Liver (tissue), 9 donors: ENCODE results near the gene ABCB6. TPM values are rescaled to one million over a fixed set of nuclear protein-coding genes. Genes with fewer than 3 reads are reported as not detected.

Experiments
- DNase-seq: peaks from one replicate; pipeline ENCODE4 v3.0.0-alpha.2; 2017; ENCODE audit warnings: low spot score
- H3K27ac ChIP-seq, 2 donors: one replicate each; pipeline ENCODE4 v1.7.0; 2013; ENCODE audit warnings: inconsistent platforms in 2 of 2, low read length in 2 of 2, control low read depth in 1 of 2, low read depth in 1 of 2, mild to moderate bottlenecking in 1 of 2
- H3K27me3 ChIP-seq, 4 donors: one replicate each; pipeline versions ENCODE4 v1.6.1 to v1.7.0; 2013; ENCODE audit warnings: low read length in 3 of 4, inconsistent platforms in 1 of 4, mild to moderate bottlenecking in 1 of 4, moderate library complexity in 1 of 4; ENCODE audit not compliant: control insufficient read depth in 4 of 4, insufficient read depth in 4 of 4
- H3K36me3 ChIP-seq, 4 donors: one replicate each; pipeline versions ENCODE4 v1.6.1 to v1.7.0; 2013; ENCODE audit warnings: low read length in 3 of 4, mild to moderate bottlenecking in 3 of 4, low read depth in 1 of 4, moderate library complexity in 1 of 4; ENCODE audit not compliant: control insufficient read depth in 4 of 4, insufficient read depth in 3 of 4
- H3K4me1 ChIP-seq, 4 donors: one replicate each; pipeline versions ENCODE4 v1.6.1 to v1.7.0; 2013; ENCODE audit warnings: low read length in 3 of 4, mild to moderate bottlenecking in 3 of 4, moderate library complexity in 1 of 4; ENCODE audit not compliant: control insufficient read depth in 4 of 4, insufficient read depth in 4 of 4
- H3K4me3 ChIP-seq, 3 donors: one replicate each; pipeline versions ENCODE4 v1.6.1 to v1.7.0; 2013; ENCODE audit warnings: low read length in 3 of 3, control low read depth in 1 of 3, low read depth in 1 of 3, mild to moderate bottlenecking in 1 of 3
- H3K9ac ChIP-seq, 2 donors: one replicate each; pipeline ENCODE4 v1.7.0; 2013; ENCODE audit warnings: low read length in 2 of 2, mild to moderate bottlenecking in 2 of 2, moderate library complexity in 2 of 2, control low read depth in 1 of 2, low read depth in 1 of 2
- H3K9me3 ChIP-seq, 4 donors: one replicate each; pipeline versions ENCODE4 v1.6.1 to v1.7.0; 2013; ENCODE audit warnings: low read length in 3 of 4; ENCODE audit not compliant: control insufficient read depth in 4 of 4
- CTCF ChIP-seq: fragments of 150-350 bp; IDR thresholded peaks from 2 replicates; pipeline ENCODE4 v1.5.1; 2017; ENCODE audit warnings: improper control_type of control experiment, low read depth, low read length; ENCODE audit not compliant: missing input control
- EGR1 ChIP-seq, 2 donors: IDR thresholded peaks; 2 replicates each; pipeline ENCODE4 v1.6.1; 2016 to 2018; ENCODE audit warnings: antibody characterized with exemption in 2 of 2, low read depth in 2 of 2
- FOXA1 ChIP-seq: IDR thresholded peaks from 2 replicates; pipeline ENCODE4 v1.6.1; 2016; ENCODE audit warnings: antibody characterized with exemption
- FOXA2 ChIP-seq: IDR thresholded peaks from 2 replicates; pipeline ENCODE4 v1.6.1; 2016; ENCODE audit warnings: antibody characterized with exemption
- HNF4A ChIP-seq, 2 donors: conservative IDR thresholded peaks; 2 replicates each; pipeline ENCODE4 v1.6.1; 2016; ENCODE audit warnings: antibody characterized with exemption in 2 of 2, mild to moderate bottlenecking in 2 of 2
- HNF4G ChIP-seq: IDR thresholded peaks from 2 replicates; pipeline ENCODE4 v1.6.1; 2016; ENCODE audit warnings: antibody characterized with exemption
- NR2F2 ChIP-seq: IDR thresholded peaks from 2 replicates; pipeline ENCODE4 v1.6.1; 2016; ENCODE audit warnings: antibody characterized with exemption
- RAD21 ChIP-seq, 2 donors: IDR thresholded peaks; 2 replicates each; pipeline ENCODE4 v1.6.1; 2016; ENCODE audit warnings: antibody characterized with exemption in 2 of 2, mild to moderate bottlenecking in 2 of 2
- REST ChIP-seq: IDR thresholded peaks from 2 replicates; pipeline ENCODE4 v1.6.1; 2016; ENCODE audit warnings: antibody characterized with exemption, mild to moderate bottlenecking
- SP1 ChIP-seq: IDR thresholded peaks from 2 replicates; pipeline ENCODE4 v1.6.1; 2018; ENCODE audit warnings: antibody characterized with exemption, mild to moderate bottlenecking
- TAF1 ChIP-seq: conservative IDR thresholded peaks from 2 replicates; pipeline ENCODE4 v1.6.1; 2016; ENCODE audit warnings: antibody characterized with exemption, mild to moderate bottlenecking
- YY1 ChIP-seq: IDR thresholded peaks from 2 replicates; pipeline ENCODE4 v1.6.1; 2016; ENCODE audit warnings: antibody characterized with exemption, mild to moderate bottlenecking
- WGBS: extraction: QIAGEN DNeasy Blood & Tissue Kit; methylation state at CpG from one replicate; pipeline ENCODE4 v1.1.7; 2013; 5-methylcytosine and 5-hydroxymethylcytosine counted together
- polyA plus RNA-seq, 2 donors: library from polyadenylated mRNA; stranded (reverse) in 1 of 2; unstranded in 1 of 2; fragments of 200-250 nt in 1 of 2; fragments of >200 nt in 1 of 2; fragmentation: Nextera tagmentation in 1 of 2; extraction: Ambion mirVana in 1 of 2; gene quantifications; one replicate each; pipeline versions ENCODE4 v1.2.1 to v1.2.3, GENCODE V29; 2013 to 2015
- total RNA-seq, 2 donors: library from RNA; depleted of rRNA; stranded (reverse); fragments of >200 nt; gene quantifications; one replicate each; pipeline ENCODE4 v1.2.3, GENCODE V29; 2014
- TF ChIP-seq, protein P1 (sequence below): IDR thresholded peaks from 2 replicates; pipeline ENCODE4 v1.6.1; 2016; ENCODE audit warnings: antibody characterized with exemption
- donor health status: healthy.
- donor health status: healthy.
- donor health status: healthy.
- donor health status: healthy.
- donor health status: healthy.

The ABCB6 gene
- total and polyA plus RNA-seq, 4 donors, result 19.0 to 96.1 (median 47.8) TPM

- WGBS, result 73% methylated on average over 6 of the region's 6 CpGs
- no peaks in the 10 kb centered on the region for H3K27me3 ChIP-seq
- H3K36me3 ChIP-seq, result peaks cover 0 to 16% (median 13%) of the 10 kb centered on the region in 4 donors
- no peak overlapping the region for H3K4me3 ChIP-seq
- peaks cover 4 to 21% (median 13%) of the 10 kb centered on the region in 4 donors for H3K4me1 ChIP-seq
- H3K9me3 ChIP-seq, result no peaks in the 10 kb centered on the region
- TF ChIP-seq EGR1 (IDR thresholded peaks at IDR 0.05; ENCODE audit: low read depth in 2 of 2) (no peak), SP1 (no peak)
- no peak overlapping the region for H3K9ac ChIP-seq
- DNase-seq, result no peak
- H3K27ac ChIP-seq, result no peak overlapping the region
Observed at GRCh38 chr2:219168526-219168925, 50.2 kb downstream of the ABCB6 start.

GRCh38 chr2:219167997-219168396 is 50.8 kb downstream of the ABCB6 start:
- no peaks in the 10 kb centered on the region for H3K9me3 ChIP-seq
- H3K9ac ChIP-seq, result no peak overlapping the region
- TF ChIP-seq SP1 (no peak), HNF4G (no peak), CTCF (no peak), RAD21 (IDR thresholded peaks at IDR 0.05) (no peak), TAF1 (no peak), FOXA1 (no peak), NR2F2 (no peak), HNF4A (conservative IDR thresholded peaks at IDR 0.05) (no peak), FOXA2 (no peak), YY1 (no peak), REST (no peak)
- H3K4me1 ChIP-seq, result peaks cover 4 to 21% (median 13%) of the 10 kb centered on the region in 4 donors
- H3K27me3 ChIP-seq, result no peaks in the 10 kb centered on the region
- WGBS, result 88% methylated on average over 5 of the region's 5 CpGs
- H3K36me3 ChIP-seq, result peaks cover 0 to 11% (median 8%) of the 10 kb centered on the region in 4 donors
- no peak overlapping the region for H3K4me3 ChIP-seq
- DNase-seq, result no peak
- no peak overlapping the region for H3K27ac ChIP-seq

DNA sequence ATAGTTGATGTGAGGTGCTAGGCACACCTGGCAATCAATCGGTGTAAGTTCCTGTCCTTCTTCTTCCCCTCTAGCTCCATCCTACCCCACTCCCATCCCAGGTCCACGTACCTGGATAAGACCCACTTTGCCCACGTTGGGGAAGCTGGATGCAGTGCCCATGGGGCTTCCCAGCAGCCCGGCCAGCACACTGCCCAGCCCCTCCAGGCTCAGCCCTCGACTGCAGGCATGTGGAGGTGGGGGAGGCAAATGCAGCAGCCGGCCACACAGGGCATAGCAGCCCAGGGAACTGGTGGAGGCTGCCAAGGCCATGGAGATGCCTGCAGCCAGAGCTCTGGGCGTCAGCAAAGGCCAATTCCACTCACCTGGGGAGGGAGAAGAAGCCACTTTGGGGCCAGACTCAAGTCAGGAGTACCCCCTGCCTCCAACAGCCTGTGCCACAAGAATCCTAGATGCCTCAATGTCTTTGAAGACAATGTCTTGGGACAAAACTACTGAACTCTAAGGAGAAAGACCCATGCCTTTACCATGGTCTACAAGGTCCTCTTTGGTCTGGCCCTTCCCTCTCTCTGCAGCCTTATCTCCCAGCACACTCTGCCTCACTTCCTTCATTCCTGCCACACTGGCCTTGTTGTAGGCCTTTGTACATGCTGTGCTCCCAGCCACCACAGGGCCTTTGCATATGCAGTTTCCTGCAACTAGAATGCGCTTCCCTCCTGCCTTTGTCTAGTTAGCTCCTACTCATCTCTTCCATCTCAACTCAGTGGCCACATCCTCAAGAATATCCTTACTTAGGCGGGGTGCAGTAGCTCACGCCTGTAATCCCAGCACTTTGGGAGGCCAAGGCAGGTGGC is 53.5 kb downstream of the ABCB6 start:
- Histone ChIP-seq H3K9ac (no peak overlapping the region), H3K27ac (no peak overlapping the region), H3K4me3 (no peak overlapping the region), H3K27me3 (no peaks in the 10 kb centered on the region), H3K36me3 (no peaks in the 10 kb centered on the region), H3K9me3 (no peaks in the 10 kb centered on the region), H3K4me1 (peaks cover 4 to 17% (median 11%) of the 10 kb centered on the region in 4 donors)
- no peak for TF ChIP-seq HNF4A (conservative IDR thresholded peaks at IDR 0.05)
- TF ChIP-seq, protein P1, sequence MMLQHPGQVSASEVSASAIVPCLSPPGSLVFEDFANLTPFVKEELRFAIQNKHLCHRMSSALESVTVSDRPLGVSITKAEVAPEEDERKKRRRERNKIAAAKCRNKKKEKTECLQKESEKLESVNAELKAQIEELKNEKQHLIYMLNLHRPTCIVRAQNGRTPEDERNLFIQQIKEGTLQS, result no peak
- TF ChIP-seq NR2F2, result no peak
- no peak for TF ChIP-seq EGR1 (IDR thresholded peaks at IDR 0.05; ENCODE audit: low read depth in 2 of 2)
- no peak for TF ChIP-seq SP1
- no peak for TF ChIP-seq REST
- TF ChIP-seq TAF1, result no peak
- no peak for DNase-seq
- 93% methylated on average over 10 of the region's 10 CpGs for WGBS
